Measurements from ENCODE around the gene PAPPA2. TPM values are rescaled to one million over a fixed set of nuclear protein-coding genes. Genes with fewer than 3 reads are reported as not detected.
A peak's percentile ranks its signal among the peaks of the same experiment; 100 is the strongest.

PAPPA2 gene
- polyA plus RNA-seq, 1 donor, result 0.39 TPM

DNA sequence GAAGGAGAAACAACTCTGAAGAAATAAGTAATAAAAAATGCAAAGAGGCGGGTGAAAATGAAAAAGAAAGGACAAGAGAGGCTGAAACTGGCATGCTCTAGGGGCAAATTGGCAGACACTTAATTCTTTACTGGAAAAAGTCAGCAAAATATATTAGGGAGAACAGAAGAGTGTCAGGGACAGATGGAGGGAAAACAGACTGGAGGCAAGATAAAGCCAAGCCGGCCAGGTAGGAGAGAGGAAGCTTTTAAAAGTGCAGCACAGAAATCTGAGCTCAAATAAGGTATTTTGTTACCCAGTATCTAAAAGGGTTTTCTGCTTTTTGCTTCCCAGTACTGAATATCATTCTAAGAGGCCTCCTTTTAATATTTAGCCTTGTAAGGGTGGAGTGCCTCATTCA is 339.3 kb downstream of the PAPPA2 start:
- no peak for DNase-seq (ENCODE audit: low read depth)

GRCh38 chr1:176803042-176803441 is 340.1 kb downstream of the PAPPA2 start:
- DNase-seq (ENCODE audit: low read depth), result no peak

DNA sequence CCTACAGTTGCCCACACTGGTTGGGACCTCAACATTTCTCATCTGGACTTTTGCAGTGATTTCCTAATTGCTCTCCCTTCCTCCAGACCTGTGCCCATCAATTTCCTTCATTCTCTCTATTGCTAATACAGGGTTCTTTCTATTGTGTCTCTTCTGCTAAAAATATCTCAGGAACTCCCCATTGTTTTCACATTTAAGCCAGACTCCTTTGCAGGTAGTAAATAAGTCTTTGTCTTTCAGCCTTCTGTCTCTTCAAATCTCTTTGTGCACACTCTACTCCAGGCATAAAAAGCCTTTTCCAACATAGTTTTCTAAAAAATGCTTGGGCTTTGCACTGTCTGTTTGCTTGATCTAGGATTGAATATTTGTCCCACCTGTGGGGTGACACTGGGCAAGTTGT is 340.6 kb downstream of the PAPPA2 start:
- DNase-seq (ENCODE audit: low read depth), result no peak

GRCh38 chr1:176809292-176809691 is 346.3 kb downstream of the PAPPA2 start:
- DNase-seq (ENCODE audit: low read depth), result no peak

DNA sequence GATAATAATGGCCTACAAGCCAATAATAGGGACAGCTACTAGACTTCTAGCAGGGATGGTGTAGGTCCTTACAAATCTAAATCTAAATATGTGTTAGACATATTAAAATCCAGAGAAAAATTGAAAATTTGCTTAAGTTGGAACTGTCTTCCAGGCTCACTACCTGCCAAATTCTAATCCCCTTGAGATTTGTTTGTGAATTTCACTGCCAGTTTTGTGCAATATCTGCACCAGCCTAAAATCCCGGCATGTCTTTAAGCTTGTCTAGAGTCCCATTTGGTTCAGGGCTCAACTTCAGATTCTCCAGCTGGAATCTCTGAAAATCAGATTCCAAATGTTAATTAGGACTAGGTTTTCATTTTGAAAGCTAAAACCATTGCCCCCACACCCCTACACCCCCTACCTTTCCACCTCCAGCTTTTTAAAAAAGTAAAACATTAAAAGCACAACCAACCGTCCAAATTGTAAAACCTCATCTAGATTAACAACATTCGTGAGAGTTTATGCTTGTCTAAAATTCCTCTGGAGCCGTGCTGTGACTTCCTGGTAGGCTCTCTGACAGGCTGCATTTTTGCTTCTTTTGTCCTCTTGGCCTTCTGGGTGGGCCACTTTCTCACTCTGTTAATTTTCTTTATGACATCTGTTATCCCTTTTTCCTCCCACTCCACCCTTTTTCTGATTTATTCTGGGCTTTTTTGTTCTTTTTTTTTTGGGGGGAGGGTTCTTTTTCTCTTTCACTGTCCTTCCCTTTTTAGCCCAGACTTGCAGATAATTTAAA is 348.7 kb downstream of the PAPPA2 start:
- DNase-seq (ENCODE audit: low read depth), result no peak

DNA sequence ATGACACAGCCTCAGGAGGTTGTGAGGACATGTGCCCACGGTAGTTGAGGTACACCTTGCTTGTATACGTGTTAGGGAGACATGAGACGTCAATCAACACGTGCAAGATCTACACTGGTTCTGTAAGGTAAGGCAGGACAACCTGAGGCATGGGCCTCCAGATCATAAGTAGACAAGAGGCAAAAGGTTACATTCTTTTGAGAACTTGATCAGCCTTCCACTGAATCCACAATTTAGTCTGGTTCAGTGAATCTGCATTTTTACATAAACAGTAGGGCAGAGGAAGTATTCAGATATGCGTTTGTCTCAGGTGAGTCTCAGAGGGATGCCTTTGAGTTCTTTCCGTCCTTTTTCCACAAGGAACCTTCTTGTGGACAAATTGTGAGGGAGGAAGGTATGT is 352.6 kb downstream of the PAPPA2 start:
- DNase-seq (ENCODE audit: low read depth), result no peak

DNA sequence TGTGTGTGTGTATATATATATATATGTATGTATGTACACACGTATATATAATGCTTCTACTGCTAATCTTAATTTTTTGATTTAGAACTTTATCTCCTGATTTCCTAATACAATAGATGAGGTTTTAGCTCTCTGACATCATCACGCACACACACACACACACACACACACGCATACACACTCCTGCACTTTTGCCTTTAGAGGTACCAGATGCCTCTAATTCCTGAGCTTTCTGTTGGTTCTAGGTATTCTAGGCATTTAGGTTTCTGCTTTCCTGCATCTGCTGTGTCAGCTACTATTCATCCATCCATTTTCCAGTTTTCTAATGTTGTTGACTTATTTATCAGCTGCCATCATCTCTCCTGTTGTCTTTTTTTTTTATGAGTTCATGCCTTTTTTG is 353.3 kb downstream of the PAPPA2 start:
- no peak for DNase-seq (ENCODE audit: low read depth)

DNA sequence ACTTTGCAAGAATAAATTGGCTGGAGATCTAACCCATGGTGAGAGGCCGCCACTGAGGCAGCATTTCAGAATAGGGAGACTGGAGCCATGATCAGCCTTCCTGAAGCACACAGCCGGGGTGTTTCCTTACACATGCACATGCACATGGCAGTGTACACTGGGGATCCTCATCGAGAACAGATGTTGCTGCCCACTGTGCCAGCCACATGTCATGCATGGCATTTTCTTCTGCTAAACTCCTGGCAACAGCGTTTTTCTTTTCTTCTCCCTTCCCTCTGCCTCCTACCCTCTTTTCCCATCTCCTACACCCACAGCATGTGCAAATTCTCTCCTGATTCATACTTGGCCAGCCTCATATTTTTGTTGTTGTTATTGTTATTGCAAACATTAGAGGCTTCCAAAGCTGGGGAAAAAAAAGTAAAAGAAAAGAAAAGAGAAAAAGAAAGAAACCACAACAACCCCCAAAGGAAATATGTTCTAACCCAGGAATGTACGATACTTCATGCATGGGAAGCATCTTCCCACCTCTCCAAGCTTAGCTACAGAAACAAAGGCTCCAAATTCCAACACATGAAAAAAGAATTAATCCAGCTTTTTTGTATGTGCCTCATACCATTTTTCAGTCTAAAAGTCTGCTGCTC is 357.5 kb downstream of the PAPPA2 start:
- no peak for DNase-seq (ENCODE audit: low read depth)

DNA sequence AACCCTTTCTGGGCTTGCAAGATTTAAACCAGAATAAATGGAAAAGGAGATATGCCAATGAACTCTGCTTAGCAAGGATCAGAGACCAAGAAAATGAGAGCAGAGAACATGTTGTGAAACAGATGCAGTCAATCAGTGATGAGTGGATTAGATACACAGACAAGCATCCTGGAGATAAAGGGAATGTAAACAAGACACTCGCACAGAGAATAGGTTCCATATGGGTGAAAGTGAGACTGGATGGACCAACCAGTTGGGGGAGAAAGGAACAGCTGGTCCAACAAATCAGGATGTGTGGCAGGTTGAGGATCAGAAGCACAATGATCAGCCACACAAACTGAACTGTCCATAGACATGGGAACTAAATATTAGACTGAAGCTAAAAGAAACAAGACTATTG is 363.3 kb downstream of the PAPPA2 start:
- DNase-seq (ENCODE audit: low read depth), result no peak

- DNase-seq (ENCODE audit: low read depth), result no peak
Measured at GRCh38 chr1:176829261-176829660, 366.3 kb downstream of the PAPPA2 start.

DNA sequence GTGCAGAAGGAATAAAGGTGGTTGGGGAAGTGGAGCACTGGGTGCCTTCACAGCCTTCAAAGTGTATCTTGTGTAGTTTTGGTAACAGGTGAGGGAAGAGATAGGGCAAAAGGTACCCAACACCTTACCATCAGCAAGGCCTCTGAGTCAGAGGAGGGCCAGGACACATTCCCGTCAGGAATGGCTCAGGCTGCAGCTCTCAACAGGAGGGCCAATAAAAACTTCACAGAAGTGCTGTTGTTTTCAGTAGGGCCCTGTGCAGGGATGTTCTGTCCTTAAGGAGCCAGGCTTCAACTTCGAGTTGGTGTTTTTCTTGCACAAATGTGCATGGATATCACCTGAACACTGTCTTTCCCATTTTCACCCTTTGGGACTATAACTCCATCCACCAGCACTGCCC is 368.2 kb downstream of the PAPPA2 start:
- no peak for DNase-seq (ENCODE audit: low read depth)

DNA sequence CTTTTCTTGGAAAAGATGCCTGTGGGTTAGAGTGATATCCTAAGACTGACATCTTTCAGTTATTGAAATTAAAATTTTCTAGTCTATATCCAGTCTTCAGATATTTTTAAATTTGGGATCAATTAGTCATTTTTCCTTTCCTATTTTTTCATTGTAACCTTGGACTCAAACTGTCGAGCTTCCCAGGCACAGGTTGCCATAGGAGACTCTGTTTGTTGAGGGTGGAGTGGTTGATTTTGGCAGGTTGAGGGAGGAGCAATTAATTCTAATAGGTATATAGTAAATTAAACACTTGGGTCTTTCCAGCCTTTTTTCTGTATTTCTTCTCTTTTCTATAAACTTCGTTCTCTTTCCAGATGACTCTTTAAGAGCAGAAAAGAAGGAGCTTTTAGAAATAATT is 374.7 kb downstream of the PAPPA2 start:
- no peak for DNase-seq (ENCODE audit: low read depth)

DNA sequence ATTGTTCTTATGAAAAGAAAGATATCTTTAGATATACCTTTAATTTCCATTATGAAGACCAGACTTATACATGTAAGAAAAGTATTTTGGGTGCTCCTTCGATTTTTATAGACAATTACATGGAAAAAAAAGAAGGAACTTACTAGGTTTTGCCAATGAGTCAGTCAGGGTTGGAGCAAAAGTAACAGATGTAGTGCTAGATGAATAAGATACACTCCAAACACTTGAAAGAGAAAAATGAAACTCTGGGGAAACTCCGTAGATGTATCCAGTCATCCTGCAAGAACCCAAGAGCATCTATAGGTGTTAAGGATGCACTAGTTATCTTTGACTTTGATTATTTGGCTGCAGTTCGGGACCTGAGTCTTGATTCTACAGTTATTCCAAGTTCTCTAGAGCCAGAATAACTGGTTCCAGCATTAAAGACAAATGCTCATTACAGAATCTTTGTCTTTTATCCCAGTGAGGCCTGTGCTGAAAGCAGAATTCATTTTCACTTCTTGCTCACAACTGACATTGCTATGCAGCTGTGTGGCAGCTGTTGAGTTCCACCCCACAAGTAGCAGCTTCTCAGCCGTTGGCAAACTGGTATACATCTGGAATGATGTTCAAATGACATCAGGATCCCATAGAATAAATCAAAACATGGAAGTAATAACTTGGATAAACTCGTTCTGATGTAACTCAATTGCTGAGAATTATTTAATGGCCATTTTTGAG is 375.5 kb downstream of the PAPPA2 start:
- DNase-seq (ENCODE audit: low read depth), result no peak

DNA sequence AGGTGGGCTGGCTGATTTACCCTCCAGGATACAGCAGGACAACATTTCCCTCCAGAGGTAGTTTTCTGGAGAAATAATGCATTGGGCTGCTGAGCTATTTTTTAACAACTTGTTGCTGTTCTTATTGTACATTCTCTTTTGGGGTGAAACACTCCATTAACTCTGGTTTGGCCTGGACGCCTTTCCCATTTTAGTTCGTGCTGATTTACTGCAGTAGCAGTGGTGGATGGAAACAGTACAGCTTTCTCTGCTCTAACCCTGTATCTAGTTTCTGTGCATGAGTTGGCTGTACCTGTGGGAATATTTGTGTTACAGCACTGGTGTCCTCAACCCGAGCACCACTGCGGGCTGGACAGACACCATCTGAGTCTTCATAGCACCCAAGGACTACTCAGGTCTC is 376.2 kb downstream of the PAPPA2 start:
- no peak for DNase-seq (ENCODE audit: low read depth)

- no peak for DNase-seq (ENCODE audit: low read depth)
Measured at GRCh38 chr1:176841238-176841637, 378.3 kb downstream of the PAPPA2 start.

DNA sequence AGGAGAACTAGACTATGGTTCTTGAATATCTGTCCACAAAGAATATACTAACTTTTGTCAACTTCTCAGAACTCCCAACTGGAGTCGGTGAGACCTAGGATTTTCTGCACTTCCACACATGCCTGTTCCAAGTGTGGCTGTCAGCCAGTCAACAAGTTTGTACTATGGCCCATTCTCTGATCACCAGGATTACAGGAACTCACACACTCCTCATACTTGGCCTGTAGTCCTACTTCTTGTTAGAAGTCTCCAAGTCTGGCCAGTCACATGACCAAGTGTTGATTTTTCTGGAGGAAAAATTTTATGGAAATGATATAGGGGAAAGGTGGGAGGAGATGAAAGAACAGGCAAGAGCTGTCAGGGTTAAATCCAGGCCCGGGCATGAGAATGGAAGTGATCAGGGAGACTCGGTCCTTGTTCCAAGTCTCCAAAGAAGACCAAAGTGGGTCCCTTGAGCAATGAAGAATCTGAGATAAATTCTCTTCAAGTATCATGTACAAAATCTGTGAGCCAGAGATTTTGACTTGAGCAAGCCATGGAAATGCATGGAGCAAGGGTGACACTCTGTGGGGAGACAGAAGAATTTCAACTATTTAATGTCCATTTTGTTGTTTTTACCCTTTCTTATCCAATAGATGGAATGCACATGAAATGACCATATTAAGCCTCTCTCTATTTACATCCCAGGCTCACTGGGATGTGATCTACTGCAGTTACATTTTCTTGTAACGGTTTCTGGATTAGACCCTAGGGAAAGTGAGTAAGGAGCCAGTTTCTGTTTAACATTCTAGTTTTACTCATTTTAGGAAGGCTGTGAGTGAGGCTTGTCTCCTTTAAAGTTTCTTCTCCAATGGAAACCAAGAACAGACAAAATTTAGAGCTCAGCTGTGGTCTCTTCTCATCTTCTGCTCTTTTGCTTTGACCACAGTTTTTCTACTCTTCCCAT is 380.6 kb downstream of the PAPPA2 start:
- peak; percentile 63 for DNase-seq (ENCODE audit: low read depth)

DNA sequence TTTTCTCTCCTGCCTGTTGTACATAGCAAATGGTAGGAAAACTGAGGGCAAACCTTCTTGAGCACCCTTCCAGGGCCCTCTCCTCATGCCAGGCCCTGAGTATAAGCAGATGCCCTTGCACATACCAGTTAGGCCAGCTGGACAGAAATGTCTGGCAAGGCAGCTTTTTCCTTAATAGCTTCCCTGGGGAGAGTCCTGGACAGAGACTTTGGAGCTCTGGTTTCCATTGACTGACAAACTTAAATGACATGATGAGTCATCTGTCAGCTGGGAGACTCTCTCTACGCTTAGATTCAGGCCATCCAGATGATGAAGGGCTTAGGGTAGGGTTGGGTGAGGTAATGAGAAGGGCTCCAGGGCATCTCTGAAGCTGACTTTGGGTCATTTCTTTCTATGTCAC is 384.1 kb downstream of the PAPPA2 start:
- DNase-seq (ENCODE audit: low read depth), result no peak

DNA sequence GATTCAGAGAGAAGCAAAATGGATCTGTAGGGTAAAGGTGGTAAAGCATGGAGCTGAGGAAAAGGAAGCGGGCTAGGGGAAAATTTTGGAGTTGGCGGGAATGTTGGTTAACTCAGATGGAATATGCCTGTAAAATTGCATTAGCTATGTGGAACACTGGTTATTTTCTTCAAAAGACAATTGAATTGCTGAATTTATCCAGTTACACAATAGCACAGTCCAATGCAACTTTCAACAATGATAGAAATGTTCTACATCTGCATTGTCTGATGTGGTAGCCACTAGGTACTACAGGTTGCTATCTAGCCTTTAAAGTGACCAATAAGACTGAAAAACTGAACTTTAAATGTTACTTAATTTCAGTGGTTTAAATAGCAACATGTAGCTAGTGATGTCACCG is 386.3 kb downstream of the PAPPA2 start:
- DNase-seq (ENCODE audit: low read depth), result no peak

GRCh38 chr1:176850871-176851270 is 387.9 kb downstream of the PAPPA2 start:
- DNase-seq (ENCODE audit: low read depth), result no peak

GRCh38 chr1:176852124-176852523 is 389.1 kb downstream of the PAPPA2 start:
- no peak for DNase-seq (ENCODE audit: low read depth)

GRCh38 chr1:176853503-176853902 is 390.5 kb downstream of the PAPPA2 start:
- no peak for DNase-seq (ENCODE audit: low read depth)

GRCh38 chr1:176854121-176854520 is 391.1 kb downstream of the PAPPA2 start:
- no peak for DNase-seq (ENCODE audit: low read depth)

Data from forelimb muscle (tissue), 1 donor.